Nephron progenitor cell (in vitro differentiated cells): ENCODE results near the gene HLA-A.

ENCODE experiments used
- DNase-seq: peaks from one replicate; pipeline ENCODE4 v3.0.0; 2021
- H3K27ac Mint-ChIP-seq: 2 replicates; pipeline ENCODE4 v1.8.0; 2021; ENCODE audit warnings: mild to moderate bottlenecking, moderate library complexity, mixed read lengths
- H3K27me3 Mint-ChIP-seq: 2 replicates; pipeline ENCODE4 v1.8.0; 2021; ENCODE audit warnings: mild to moderate bottlenecking, low read depth, mixed read lengths; ENCODE audit not compliant: poor library complexity
- H3K36me3 Mint-ChIP-seq: 2 replicates; pipeline ENCODE4 v1.8.0; 2021; ENCODE audit warnings: low read depth, mixed read lengths
- H3K4me1 Mint-ChIP-seq: 2 replicates; pipeline ENCODE4 v1.8.0; 2021; ENCODE audit warnings: mixed read lengths
- H3K4me3 Mint-ChIP-seq: 2 replicates; pipeline ENCODE4 v1.8.0; 2021; ENCODE audit warnings: mild to moderate bottlenecking, moderate library complexity, mixed read lengths
- H3K9me3 Mint-ChIP-seq: 2 replicates; pipeline ENCODE4 v1.8.0; 2021; ENCODE audit warnings: mild to moderate bottlenecking, moderate library complexity, mixed read lengths
- CTCF ChIP-seq: fragments of 200-600 bp; sonication (generic); IDR thresholded peaks from 2 replicates; pipeline ENCODE4 v1.5.0; 2021; ENCODE audit warnings: antibody characterized with exemption

Gene HLA-A

GRCh38 chr6:29908710-29909109, 33.6 kb upstream of the HLA-A start:
- H3K36me3 Mint-ChIP-seq, result no peaks in the 10 kb centered on the region
- H3K4me1 Mint-ChIP-seq, result no peaks in the 10 kb centered on the region
- peaks cover 61% of the 10 kb centered on the region for H3K27me3 Mint-ChIP-seq
- H3K4me3 Mint-ChIP-seq, result no peak overlapping the region
- no peak overlapping the region for H3K27ac Mint-ChIP-seq
- no peaks in the 10 kb centered on the region for H3K9me3 Mint-ChIP-seq
- no peak for DNase-seq
- TF ChIP-seq CTCF, result no peak

GRCh38 chr6:29909985-29910384, 32.3 kb upstream of the HLA-A start:
- TF ChIP-seq CTCF, result no peak
- Mint-ChIP-seq H3K36me3 (no peaks in the 10 kb centered on the region), H3K4me1 (no peaks in the 10 kb centered on the region), H3K9me3 (no peaks in the 10 kb centered on the region), H3K27me3 (peaks cover 58% of the 10 kb centered on the region), H3K4me3 (no peak overlapping the region), H3K27ac (no peak overlapping the region)
- DNase-seq, result no peak

- no peak overlapping the region for H3K27ac Mint-ChIP-seq
- no peak for DNase-seq
- no peak for TF ChIP-seq CTCF
- no peak overlapping the region for H3K4me3 Mint-ChIP-seq
- peaks cover 40% of the 10 kb centered on the region for H3K27me3 Mint-ChIP-seq
- H3K36me3 Mint-ChIP-seq, result no peaks in the 10 kb centered on the region
- no peaks in the 10 kb centered on the region for H3K4me1 Mint-ChIP-seq
- no peaks in the 10 kb centered on the region for H3K9me3 Mint-ChIP-seq
Measured at GRCh38 chr6:29912840-29913239, 29.5 kb upstream of the HLA-A start.

- H3K27ac Mint-ChIP-seq, result no peak overlapping the region
- no peak for TF ChIP-seq CTCF
- H3K4me3 Mint-ChIP-seq, result no peak overlapping the region
- no peak for DNase-seq
- peaks cover 51% of the 10 kb centered on the region for H3K27me3 Mint-ChIP-seq
- H3K36me3 Mint-ChIP-seq, result no peaks in the 10 kb centered on the region
- no peaks in the 10 kb centered on the region for H3K4me1 Mint-ChIP-seq
- H3K9me3 Mint-ChIP-seq, result peaks cover 9% of the 10 kb centered on the region
Measured at GRCh38 chr6:29916741-29917140, 25.6 kb upstream of the HLA-A start.

GRCh38 chr6:29917857-29918256, 24.5 kb upstream of the HLA-A start:
- Mint-ChIP-seq H3K4me1 (no peaks in the 10 kb centered on the region), H3K27ac (no peak overlapping the region), H3K27me3 (peaks cover 45% of the 10 kb centered on the region), H3K36me3 (no peaks in the 10 kb centered on the region), H3K4me3 (no peak overlapping the region), H3K9me3 (peaks cover 9% of the 10 kb centered on the region)
- no peak for DNase-seq
- no peak for TF ChIP-seq CTCF

GRCh38 chr6:29919506-29920445, 22.6 kb upstream of the HLA-A start:
- peaks cover 31% of the 10 kb centered on the region for H3K27me3 Mint-ChIP-seq
- TF ChIP-seq CTCF, result no peak
- H3K36me3 Mint-ChIP-seq, result no peaks in the 10 kb centered on the region
- no peak overlapping the region for H3K4me3 Mint-ChIP-seq
- H3K9me3 Mint-ChIP-seq, result peaks cover 9% of the 10 kb centered on the region
- DNase-seq, result no peak
- no peak overlapping the region for H3K27ac Mint-ChIP-seq
- no peaks in the 10 kb centered on the region for H3K4me1 Mint-ChIP-seq
